Vagina (tissue), 2 donors: ENCODE data around the gene LIN54. TPM values are rescaled to one million over a fixed set of nuclear protein-coding genes. Genes with fewer than 3 reads are reported as not detected.

Experiments
- DNase-seq, 2 donors: peaks; one replicate each; pipeline ENCODE4 v3.0.0-alpha.2; 2017; ENCODE audit errors: extremely low spot score in 2 of 2
- H3K27ac ChIP-seq: fragments of 200-600 bp; sonication (generic); one replicate; pipeline ENCODE4 v1.5.1; 2019
- H3K27me3 ChIP-seq: fragments of 200-600 bp; sonication (generic); one replicate; pipeline ENCODE4 v1.5.1; 2019
- H3K36me3 ChIP-seq, 2 donors: fragments of 200-600 bp; sonication (generic); one replicate each; pipeline ENCODE4 v1.5.1; 2017 to 2019
- H3K4me1 ChIP-seq: fragments of 200-600 bp; sonication (generic); one replicate; pipeline ENCODE4 v1.5.1; 2019
- H3K4me3 ChIP-seq, 2 donors: fragments of 200-600 bp; sonication (generic); 1 replicate in 1 of 2; 2 replicates in 1 of 2; pipeline ENCODE4 v1.5.1; 2016 to 2019
- H3K9me3 ChIP-seq: fragments of 200-600 bp; sonication (generic); one replicate; pipeline ENCODE4 v1.5.1; 2019
- POLR2A ChIP-seq, 2 donors: fragments of 450-650 bp; IDR thresholded peaks; one replicate each; pipeline ENCODE4 v1.6.1; 2017; ENCODE audit warnings: antibody characterized with exemption in 2 of 2, mild to moderate bottlenecking in 2 of 2, moderate library complexity in 2 of 2
- POLR2AphosphoS5 ChIP-seq, 2 donors: sonication (generic); formaldehyde crosslinking; IDR thresholded peaks; one replicate each; pipeline ENCODE4 v1.9.0; 2017; ENCODE audit warnings: antibody characterized with exemption in 2 of 2, mild to moderate bottlenecking in 2 of 2, low read depth in 1 of 2; ENCODE audit not compliant: insufficient read depth in 1 of 2
- intact Hi-C: fragments of 100-400 bp; cut with DNase I; formaldehyde crosslinking; loops from one replicate; pipeline ENCODE4 v1.15.1; 2023
- total RNA-seq: library from RNA; depleted of rRNA; stranded (reverse); fragments of >200 nt; gene quantifications from one replicate; pipeline ENCODE4 v1.2.3, GENCODE V29; 2016
- TF ChIP-seq, protein P1 (sequence below), 3 experiments: fragments of 450-650 bp in 2 of 3; fragments of 200-600 bp in 1 of 3; sonication (generic) in 1 of 3; IDR thresholded peaks; one replicate each; pipeline ENCODE4 v1.5.1; 2017 to 2019; ENCODE audit warnings: antibody characterized with exemption in 3 of 3, mild to moderate bottlenecking in 2 of 3, moderate library complexity in 2 of 3

Gene LIN54
- total RNA-seq, 1 donor from 2014 or later: 25.0 TPM

DNA sequence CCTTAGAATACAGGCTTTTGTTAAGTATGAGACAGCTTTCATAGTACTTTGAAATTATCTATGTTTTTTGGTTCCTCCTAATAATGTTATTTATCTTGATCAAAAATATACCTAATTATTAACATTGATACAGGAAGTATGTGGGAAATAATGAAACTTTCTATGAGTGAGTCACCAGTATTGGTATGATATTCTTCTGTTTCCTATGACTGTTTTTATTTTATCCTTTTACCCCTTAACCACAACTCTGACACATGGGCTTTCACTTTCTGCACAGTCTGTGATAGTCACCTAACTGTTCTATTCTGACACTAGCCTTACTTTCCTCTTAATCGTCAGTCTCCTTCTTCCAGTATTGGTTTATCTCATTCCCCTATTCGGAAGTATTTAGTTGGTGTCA is 105.4 kb downstream of the LIN54 start:
- Histone ChIP-seq H3K4me1 (peaks cover 12% of the 10 kb centered on the region), H3K4me3 (no peak overlapping the region), H3K36me3 (peaks cover 0 to 12% of the 10 kb centered on the region in 2 donors), H3K9me3 (no peaks in the 10 kb centered on the region), H3K27ac (no peak overlapping the region), H3K27me3 (no peaks in the 10 kb centered on the region)
- DNase-seq: no peak
- intact Hi-C loops: no loop called here
- TF ChIP-seq, protein P1, sequence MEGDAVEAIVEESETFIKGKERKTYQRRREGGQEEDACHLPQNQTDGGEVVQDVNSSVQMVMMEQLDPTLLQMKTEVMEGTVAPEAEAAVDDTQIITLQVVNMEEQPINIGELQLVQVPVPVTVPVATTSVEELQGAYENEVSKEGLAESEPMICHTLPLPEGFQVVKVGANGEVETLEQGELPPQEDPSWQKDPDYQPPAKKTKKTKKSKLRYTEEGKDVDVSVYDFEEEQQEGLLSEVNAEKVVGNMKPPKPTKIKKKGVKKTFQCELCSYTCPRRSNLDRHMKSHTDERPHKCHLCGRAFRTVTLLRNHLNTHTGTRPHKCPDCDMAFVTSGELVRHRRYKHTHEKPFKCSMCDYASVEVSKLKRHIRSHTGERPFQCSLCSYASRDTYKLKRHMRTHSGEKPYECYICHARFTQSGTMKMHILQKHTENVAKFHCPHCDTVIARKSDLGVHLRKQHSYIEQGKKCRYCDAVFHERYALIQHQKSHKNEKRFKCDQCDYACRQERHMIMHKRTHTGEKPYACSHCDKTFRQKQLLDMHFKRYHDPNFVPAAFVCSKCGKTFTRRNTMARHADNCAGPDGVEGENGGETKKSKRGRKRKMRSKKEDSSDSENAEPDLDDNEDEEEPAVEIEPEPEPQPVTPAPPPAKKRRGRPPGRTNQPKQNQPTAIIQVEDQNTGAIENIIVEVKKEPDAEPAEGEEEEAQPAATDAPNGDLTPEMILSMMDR (IDR thresholded peaks at IDR 0.05): no peak
- TF ChIP-seq POLR2AphosphoS5 (IDR thresholded peaks at IDR 0.05; ENCODE audit: insufficient read depth in 1 of 2, low read depth in 1 of 2): no peak
- TF ChIP-seq POLR2A (IDR thresholded peaks at IDR 0.05): no peak

DNA sequence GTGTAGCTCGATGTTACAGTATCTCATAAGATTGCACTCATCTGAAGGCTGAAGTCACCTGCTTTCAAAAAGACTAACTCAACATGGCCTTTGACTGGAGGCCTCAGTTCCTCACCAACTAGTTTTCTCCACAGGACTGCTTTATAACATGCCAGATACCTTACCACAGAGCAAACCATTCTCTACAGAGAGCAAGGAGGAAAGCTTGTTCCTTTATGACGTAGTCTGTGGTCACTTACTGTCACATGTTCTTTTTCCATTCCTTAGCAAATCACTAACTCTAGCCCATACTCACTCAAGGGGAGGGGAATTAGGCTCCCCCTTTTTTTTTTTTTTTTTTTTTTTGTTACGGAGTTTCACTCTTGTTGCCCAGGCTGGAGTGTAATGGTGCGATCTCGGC is 106.9 kb downstream of the LIN54 start:
- TF ChIP-seq POLR2AphosphoS5 (IDR thresholded peaks at IDR 0.05; ENCODE audit: insufficient read depth in 1 of 2, low read depth in 1 of 2) (no peak), POLR2A (IDR thresholded peaks at IDR 0.05) (no peak)
- TF ChIP-seq, protein P1 (IDR thresholded peaks at IDR 0.05): no peak
- Histone ChIP-seq H3K27me3 (no peaks in the 10 kb centered on the region), H3K4me1 (peaks cover 22% of the 10 kb centered on the region), H3K4me3 (no peak overlapping the region), H3K27ac (no peak overlapping the region), H3K36me3 (peaks cover 0 to 12% of the 10 kb centered on the region in 2 donors), H3K9me3 (no peaks in the 10 kb centered on the region)
- intact Hi-C loops: loop anchor here (5.0 kb wide), 1 partner anchor 109 kb away; the partner anchor contains the start of gene LIN54
- DNase-seq: no peak

DNA sequence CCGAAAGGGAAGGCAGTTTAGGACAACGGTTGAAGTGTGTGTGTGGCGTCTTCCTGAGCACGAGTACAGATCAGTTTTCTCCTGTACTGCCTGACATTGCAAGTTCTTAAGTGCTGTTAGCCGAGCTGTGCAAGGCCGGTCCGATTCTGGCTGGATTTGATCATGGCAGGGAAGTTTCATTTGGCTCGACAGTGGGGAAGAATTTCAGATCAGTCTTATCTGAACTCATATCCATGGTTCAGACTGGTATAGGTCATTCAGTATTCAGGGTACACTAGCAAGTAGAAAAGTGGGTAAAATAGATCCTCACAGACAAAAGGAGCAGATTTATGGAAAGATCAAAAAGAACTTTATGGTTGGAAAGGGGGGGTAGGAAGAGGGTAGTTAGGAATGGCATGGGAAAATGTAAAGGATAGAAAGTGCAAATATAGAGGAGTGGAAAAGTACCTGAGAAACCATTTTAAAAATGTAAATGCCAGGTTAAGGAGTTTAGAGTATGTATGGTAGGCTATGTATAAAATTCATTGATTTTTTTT is 109.4 kb downstream of the LIN54 start:
- no peak for TF ChIP-seq POLR2AphosphoS5 (IDR thresholded peaks at IDR 0.05; ENCODE audit: insufficient read depth in 1 of 2, low read depth in 1 of 2)
- intact Hi-C loops: loop anchor here (2.0 to 5.0 kb wide), 2 partner anchors 22 to 111 kb away; partner anchors contain the start of gene LIN54
- peaks cover 45% of the 10 kb centered on the region for H3K4me1 ChIP-seq
- no peaks in the 10 kb centered on the region for H3K27me3 ChIP-seq
- H3K27ac ChIP-seq: peak overlapping the region; percentile 98
- no peaks in the 10 kb centered on the region for H3K36me3 ChIP-seq
- H3K9me3 ChIP-seq: no peaks in the 10 kb centered on the region
- DNase-seq: no peak
- H3K4me3 ChIP-seq: peak overlapping the region; percentile 60 to 76

DNA sequence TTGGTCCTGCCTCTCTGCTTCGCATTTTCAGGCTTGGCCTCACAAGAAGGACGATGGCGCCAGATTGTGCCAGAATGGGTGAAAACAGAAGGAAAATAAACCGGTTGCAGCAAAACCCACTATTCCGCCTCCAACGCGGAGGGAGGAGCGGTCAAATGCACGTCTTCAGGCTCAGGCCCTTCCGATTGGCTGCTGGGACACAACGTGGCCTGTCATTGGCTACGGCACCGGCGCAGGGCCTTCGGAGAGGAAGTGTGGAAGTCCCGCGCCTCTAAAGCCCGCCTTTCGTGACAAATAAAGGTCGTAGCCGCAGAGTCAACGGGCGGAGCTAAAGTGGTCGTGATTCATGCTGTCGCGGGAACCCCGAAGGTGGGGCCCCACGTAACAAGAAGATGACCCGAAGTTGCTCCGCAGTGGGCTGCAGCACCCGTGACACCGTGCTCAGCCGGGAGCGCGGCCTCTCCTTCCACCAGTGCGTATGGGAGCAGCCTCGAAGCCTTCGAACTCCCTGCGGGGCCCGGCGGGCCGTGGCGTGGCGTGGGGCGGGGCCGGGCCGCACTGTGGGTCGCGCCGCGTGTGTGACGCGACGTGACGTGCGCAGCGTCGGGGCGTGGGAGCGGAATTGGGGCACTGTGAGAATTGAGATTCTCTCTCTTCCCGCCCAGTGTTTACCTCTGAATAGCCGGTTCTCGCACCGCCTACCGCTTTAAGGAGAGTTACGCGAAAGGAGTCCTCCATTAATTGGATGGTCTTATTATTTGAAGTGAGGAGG is 110.0 kb downstream of the LIN54 start, which contains the start of gene THAP9:
THAP9 (plus strand) TSS at position 325 of the 772 bp plus-strand sequence; CDS start at position 393, 68 bp downstream.
- intact Hi-C loops: loop anchor here (2.0 to 5.0 kb wide), 2 partner anchors 22 to 112 kb away; partner anchors contain the start of gene LIN54
- peak; percentile 99 to 100 for DNase-seq
- Histone ChIP-seq H3K9me3 (no peaks in the 10 kb centered on the region), H3K27me3 (no peaks in the 10 kb centered on the region), H3K4me1 (peaks cover 45% of the 10 kb centered on the region), H3K27ac (peak within 1 kb of the TSS; percentile 98), H3K4me3 (peak within 1 kb of the TSS; percentile 60 to 76), H3K36me3 (no peaks in the 10 kb centered on the region)
- TF ChIP-seq, protein P1 (IDR thresholded peaks at IDR 0.05): no peak
- TF ChIP-seq POLR2AphosphoS5 (IDR thresholded peaks at IDR 0.05; ENCODE audit: insufficient read depth in 1 of 2, low read depth in 1 of 2) (peak; percentile 92 to 96), POLR2A (IDR thresholded peaks at IDR 0.05) (peak; percentile 64 to 85)

DNA sequence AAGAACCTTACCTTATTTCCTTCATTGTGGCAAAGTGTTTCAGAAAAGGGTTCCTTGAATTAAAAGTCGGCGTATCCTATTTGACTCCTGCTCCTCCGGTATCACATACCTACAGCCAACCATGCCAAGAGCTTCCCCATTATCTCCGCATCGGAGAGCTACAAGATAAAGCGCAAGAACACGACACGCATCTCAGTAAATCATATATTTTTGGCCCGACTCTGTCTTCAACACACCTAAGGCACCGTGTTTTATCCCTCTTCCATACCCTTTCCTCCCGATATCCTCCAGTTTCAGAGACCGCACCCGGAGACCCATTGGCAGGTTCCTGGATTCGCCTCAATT is 110.6 kb downstream of the LIN54 start:
- intact Hi-C loops: loop anchor here (2.0 to 5.0 kb wide), 2 partner anchors 23 to 112 kb away; partner anchors contain the start of gene LIN54
- H3K4me1 ChIP-seq: peaks cover 45% of the 10 kb centered on the region

More for the DNA sequence above, 110.6 kb downstream of the LIN54 start:
- no peak for DNase-seq
- Histone ChIP-seq H3K9me3 (no peaks in the 10 kb centered on the region), H3K4me3 (peak overlapping the region; percentile 60 to 76), H3K36me3 (peaks cover 0 to 2% of the 10 kb centered on the region in 2 donors), H3K27me3 (no peaks in the 10 kb centered on the region), H3K27ac (peak overlapping the region; percentile 98)
- TF ChIP-seq, protein P1 (IDR thresholded peaks at IDR 0.05): no peak
- no peak for TF ChIP-seq POLR2AphosphoS5 (IDR thresholded peaks at IDR 0.05; ENCODE audit: insufficient read depth in 1 of 2, low read depth in 1 of 2)
